Hepatocyte (in vitro differentiated cells): ENCODE data around the gene TSPAN9.

Source experiments
- EZH2 ChIP-seq: fragments of 200-600 bp; sonication (generic); IDR thresholded peaks from 2 replicates; pipeline ENCODE4 v1.6.1; 2016; ENCODE audit warnings: antibody characterized with exemption, mild to moderate bottlenecking, borderline replicate concordance
- TF ChIP-seq, protein P1 (sequence below): fragments of 200-600 bp; sonication (generic); IDR thresholded peaks from 2 replicates; pipeline ENCODE4 v1.5.1; 2016; ENCODE audit warnings: antibody characterized with exemption, mild to moderate bottlenecking; ENCODE audit not compliant: poor library complexity

DNA sequence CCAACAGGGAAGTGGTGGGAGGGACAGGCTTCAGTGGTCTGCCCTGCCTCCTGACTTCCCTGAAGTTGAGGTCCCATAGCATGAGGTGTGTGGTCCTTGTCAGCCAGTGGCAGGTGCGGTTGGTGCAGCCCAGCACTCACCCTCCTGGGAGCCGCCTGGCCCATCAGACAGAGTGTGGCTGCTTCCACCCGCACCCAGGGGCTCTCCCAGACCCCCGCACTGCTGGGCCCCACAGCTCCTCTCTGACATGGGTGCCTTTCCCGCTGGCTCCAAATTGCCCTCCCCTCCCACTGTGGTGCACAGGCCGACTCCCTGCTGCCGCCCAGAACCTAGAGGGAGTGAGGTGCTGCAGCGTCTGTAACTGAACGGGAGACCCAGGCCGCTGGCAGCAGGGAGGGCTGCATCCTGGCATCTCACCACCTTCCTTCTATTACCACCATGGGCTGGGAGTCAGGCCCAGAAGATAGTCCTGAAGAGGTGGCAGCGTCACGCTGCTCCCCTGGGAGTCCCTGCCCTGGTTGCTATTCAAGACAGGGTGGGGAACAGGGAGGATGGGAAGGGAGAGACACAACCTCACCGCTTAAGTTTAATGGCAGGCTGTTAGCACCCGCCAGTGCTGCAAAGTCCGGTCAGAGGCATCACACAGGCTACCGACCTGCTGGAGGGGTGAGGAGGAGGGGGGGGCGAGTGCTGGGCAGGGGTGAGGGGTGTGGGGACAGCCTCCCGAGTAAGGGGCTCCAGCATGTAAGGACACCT is 233.3 kb downstream of the TSPAN9 start:
- TF ChIP-seq, protein P1, sequence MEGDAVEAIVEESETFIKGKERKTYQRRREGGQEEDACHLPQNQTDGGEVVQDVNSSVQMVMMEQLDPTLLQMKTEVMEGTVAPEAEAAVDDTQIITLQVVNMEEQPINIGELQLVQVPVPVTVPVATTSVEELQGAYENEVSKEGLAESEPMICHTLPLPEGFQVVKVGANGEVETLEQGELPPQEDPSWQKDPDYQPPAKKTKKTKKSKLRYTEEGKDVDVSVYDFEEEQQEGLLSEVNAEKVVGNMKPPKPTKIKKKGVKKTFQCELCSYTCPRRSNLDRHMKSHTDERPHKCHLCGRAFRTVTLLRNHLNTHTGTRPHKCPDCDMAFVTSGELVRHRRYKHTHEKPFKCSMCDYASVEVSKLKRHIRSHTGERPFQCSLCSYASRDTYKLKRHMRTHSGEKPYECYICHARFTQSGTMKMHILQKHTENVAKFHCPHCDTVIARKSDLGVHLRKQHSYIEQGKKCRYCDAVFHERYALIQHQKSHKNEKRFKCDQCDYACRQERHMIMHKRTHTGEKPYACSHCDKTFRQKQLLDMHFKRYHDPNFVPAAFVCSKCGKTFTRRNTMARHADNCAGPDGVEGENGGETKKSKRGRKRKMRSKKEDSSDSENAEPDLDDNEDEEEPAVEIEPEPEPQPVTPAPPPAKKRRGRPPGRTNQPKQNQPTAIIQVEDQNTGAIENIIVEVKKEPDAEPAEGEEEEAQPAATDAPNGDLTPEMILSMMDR: no peak
- TF ChIP-seq EZH2: no peak
